ENCODE data around the gene PICALM.
"Not testable (repeated sequence)": the region's sequence is repeated elsewhere in the genome, so short reads cannot be mapped to it uniquely, and the experiment has no call there.

PICALM gene

GRCh38 chr11:86068951-86069407 lies at the start of gene PICALM:
PICALM (minus strand) TSS chr11:86069084; CDS start chr11:86068780, 304 bp downstream.
- peak; percentile 99 for DNase-seq

- DNase-seq: no peak
Measured at GRCh38 chr11:86118253-86118652, 49.4 kb upstream of the PICALM start.

GRCh38 chr11:86117712-86118063 lies 48.8 kb upstream of the PICALM start:
- DNase-seq: no peak

GRCh38 chr11:86117001-86117711 lies 48.3 kb upstream of the PICALM start:
- DNase-seq: no peak

GRCh38 chr11:86116386-86116726 lies 47.5 kb upstream of the PICALM start:
- DNase-seq: no peak

GRCh38 chr11:86115542-86116385 lies 46.9 kb upstream of the PICALM start:
- no peak for DNase-seq

- DNase-seq: no peak
Measured at GRCh38 chr11:86108890-86109638, 40.2 kb upstream of the PICALM start.

- DNase-seq: no peak
Measured at GRCh38 chr11:86108191-86108590, 39.3 kb upstream of the PICALM start.

GRCh38 chr11:86106916-86107315 lies 38.0 kb upstream of the PICALM start:
- DNase-seq: no peak

GRCh38 chr11:86106031-86106430 lies 37.1 kb upstream of the PICALM start:
- DNase-seq: not testable (repeated sequence)

GRCh38 chr11:86105601-86106000 lies 36.7 kb upstream of the PICALM start:
- DNase-seq: not testable (repeated sequence)

- DNase-seq: no peak
Measured at GRCh38 chr11:86103808-86104207, 34.9 kb upstream of the PICALM start.

- no peak for DNase-seq
Measured at GRCh38 chr11:86101941-86102407, 33.1 kb upstream of the PICALM start.

- no peak for DNase-seq
Measured at GRCh38 chr11:86101493-86101892, 32.6 kb upstream of the PICALM start.

- DNase-seq: no peak
Measured at GRCh38 chr11:86099874-86100273, 31.0 kb upstream of the PICALM start.

GRCh38 chr11:86097980-86098379 lies 29.1 kb upstream of the PICALM start:
- no peak for DNase-seq

- DNase-seq: peak; percentile 62
Measured at GRCh38 chr11:86091566-86091965, 22.7 kb upstream of the PICALM start.

- DNase-seq: no peak
Measured at GRCh38 chr11:86091086-86091485, 22.2 kb upstream of the PICALM start.

GRCh38 chr11:86089659-86090058 lies 20.8 kb upstream of the PICALM start:
- no peak for DNase-seq

GRCh38 chr11:86087688-86088087 lies 18.8 kb upstream of the PICALM start:
- not testable (repeated sequence) for DNase-seq

- no peak for DNase-seq
Measured at GRCh38 chr11:86087256-86087655, 18.4 kb upstream of the PICALM start.

- DNase-seq: no peak
Measured at GRCh38 chr11:86081455-86081854, 12.6 kb upstream of the PICALM start.

- no peak for DNase-seq
Measured at GRCh38 chr11:86079421-86079820, 10.5 kb upstream of the PICALM start.

Data from left hindlimb (tissue), 1 donor.